ENCODE measurements around the gene BAIAP2L2.

BAIAP2L2 gene

GRCh38 chr22:38129856-38130255 lies 19.4 kb upstream of the BAIAP2L2 start:
- DNase-seq (ENCODE audit: insufficient read length, low spot score) = no peak
- TF ChIP-seq CTCF (IDR thresholded peaks at IDR 0.05; ENCODE audit: insufficient read depth, missing control alignments) = no peak
- no peak for FAIRE-seq

- TF ChIP-seq CTCF (IDR thresholded peaks at IDR 0.05; ENCODE audit: insufficient read depth, missing control alignments) = no peak
- no peak for DNase-seq (ENCODE audit: insufficient read length, low spot score)
- no peak for FAIRE-seq
These were observed 18.5 kb upstream of the BAIAP2L2 start for GRCh38 chr22:38129021-38129420.

- FAIRE-seq (no peak), DNase-seq (ENCODE audit: insufficient read length, low spot score) (no peak)
- TF ChIP-seq CTCF (IDR thresholded peaks at IDR 0.05; ENCODE audit: insufficient read depth, missing control alignments) = no peak
These were observed 17.4 kb upstream of the BAIAP2L2 start for GRCh38 chr22:38127869-38128268.

GRCh38 chr22:38126928-38127668 lies 16.6 kb upstream of the BAIAP2L2 start:
- no peak for TF ChIP-seq CTCF (IDR thresholded peaks at IDR 0.05; ENCODE audit: insufficient read depth, missing control alignments)
- DNase-seq (ENCODE audit: insufficient read length, low spot score) = no peak
- FAIRE-seq = no peak

GRCh38 chr22:38125751-38126201 lies 15.3 kb upstream of the BAIAP2L2 start:
- TF ChIP-seq CTCF (IDR thresholded peaks at IDR 0.05; ENCODE audit: insufficient read depth, missing control alignments) = no peak
- DNase-seq (ENCODE audit: insufficient read length, low spot score) (no peak), FAIRE-seq (no peak)

GRCh38 chr22:38125038-38125610 lies 14.6 kb upstream of the BAIAP2L2 start:
- FAIRE-seq (no peak), DNase-seq (ENCODE audit: insufficient read length, low spot score) (no peak)
- TF ChIP-seq CTCF (IDR thresholded peaks at IDR 0.05; ENCODE audit: insufficient read depth, missing control alignments) = no peak

Measured in D721Med (cell line).